ENCODE results near the gene ADAMTSL1.

DNA sequence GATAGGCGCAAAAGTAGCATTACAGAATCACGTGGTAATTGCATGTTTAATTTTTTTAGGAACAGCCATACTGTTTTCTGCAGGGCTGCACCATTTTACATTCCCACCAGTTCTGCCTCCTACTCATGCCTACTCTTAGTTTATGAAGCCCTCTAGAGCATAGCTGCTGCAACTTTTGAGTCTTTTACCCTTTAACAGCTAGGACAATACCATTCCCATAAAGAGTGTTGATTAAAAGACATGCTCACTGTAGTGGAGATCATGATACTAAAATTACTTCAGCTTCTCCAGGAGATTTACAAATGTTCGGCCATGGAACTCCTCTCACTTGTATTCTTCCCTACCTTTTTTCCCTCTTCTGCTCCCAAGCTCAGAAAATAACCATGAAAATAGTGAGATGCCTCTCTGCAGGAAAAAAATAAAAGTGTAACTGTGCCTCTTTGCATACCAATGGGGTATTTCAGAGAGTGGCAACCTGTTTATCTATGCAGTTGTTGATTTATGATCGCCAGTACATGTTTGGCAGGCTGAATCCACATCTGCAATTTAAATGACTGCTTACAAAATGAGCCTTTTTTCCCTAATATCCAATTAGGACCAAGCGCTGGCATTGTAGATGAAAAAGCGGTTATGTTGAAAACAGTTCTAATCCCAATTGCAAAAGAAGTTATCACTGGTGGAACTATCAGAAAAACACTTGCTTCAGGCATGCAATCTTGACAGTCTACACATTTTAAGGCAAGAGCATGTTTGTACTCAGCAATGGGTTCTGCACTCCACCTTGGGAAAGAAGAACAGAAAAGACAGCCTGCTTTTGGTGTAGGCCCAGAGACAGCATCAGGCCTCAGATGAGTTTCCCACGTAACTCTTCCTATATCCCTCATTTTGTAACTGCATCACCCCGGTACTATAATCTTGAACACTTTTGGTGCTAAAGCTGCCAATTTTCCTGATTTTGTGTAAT, 131.1 kb downstream of the ADAMTSL1 start:
- TF ChIP-seq, protein P1, sequence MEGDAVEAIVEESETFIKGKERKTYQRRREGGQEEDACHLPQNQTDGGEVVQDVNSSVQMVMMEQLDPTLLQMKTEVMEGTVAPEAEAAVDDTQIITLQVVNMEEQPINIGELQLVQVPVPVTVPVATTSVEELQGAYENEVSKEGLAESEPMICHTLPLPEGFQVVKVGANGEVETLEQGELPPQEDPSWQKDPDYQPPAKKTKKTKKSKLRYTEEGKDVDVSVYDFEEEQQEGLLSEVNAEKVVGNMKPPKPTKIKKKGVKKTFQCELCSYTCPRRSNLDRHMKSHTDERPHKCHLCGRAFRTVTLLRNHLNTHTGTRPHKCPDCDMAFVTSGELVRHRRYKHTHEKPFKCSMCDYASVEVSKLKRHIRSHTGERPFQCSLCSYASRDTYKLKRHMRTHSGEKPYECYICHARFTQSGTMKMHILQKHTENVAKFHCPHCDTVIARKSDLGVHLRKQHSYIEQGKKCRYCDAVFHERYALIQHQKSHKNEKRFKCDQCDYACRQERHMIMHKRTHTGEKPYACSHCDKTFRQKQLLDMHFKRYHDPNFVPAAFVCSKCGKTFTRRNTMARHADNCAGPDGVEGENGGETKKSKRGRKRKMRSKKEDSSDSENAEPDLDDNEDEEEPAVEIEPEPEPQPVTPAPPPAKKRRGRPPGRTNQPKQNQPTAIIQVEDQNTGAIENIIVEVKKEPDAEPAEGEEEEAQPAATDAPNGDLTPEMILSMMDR (IDR thresholded peaks at IDR 0.05; ENCODE audit: insufficient read depth, low read length), result no peak
- no peak for TF ChIP-seq GABPA (IDR thresholded peaks at IDR 0.05; ENCODE audit: low read depth)
- TF ChIP-seq POLR2AphosphoS5 (IDR thresholded peaks at IDR 0.05; ENCODE audit: low read depth), result no peak
- TF ChIP-seq, protein P2, sequence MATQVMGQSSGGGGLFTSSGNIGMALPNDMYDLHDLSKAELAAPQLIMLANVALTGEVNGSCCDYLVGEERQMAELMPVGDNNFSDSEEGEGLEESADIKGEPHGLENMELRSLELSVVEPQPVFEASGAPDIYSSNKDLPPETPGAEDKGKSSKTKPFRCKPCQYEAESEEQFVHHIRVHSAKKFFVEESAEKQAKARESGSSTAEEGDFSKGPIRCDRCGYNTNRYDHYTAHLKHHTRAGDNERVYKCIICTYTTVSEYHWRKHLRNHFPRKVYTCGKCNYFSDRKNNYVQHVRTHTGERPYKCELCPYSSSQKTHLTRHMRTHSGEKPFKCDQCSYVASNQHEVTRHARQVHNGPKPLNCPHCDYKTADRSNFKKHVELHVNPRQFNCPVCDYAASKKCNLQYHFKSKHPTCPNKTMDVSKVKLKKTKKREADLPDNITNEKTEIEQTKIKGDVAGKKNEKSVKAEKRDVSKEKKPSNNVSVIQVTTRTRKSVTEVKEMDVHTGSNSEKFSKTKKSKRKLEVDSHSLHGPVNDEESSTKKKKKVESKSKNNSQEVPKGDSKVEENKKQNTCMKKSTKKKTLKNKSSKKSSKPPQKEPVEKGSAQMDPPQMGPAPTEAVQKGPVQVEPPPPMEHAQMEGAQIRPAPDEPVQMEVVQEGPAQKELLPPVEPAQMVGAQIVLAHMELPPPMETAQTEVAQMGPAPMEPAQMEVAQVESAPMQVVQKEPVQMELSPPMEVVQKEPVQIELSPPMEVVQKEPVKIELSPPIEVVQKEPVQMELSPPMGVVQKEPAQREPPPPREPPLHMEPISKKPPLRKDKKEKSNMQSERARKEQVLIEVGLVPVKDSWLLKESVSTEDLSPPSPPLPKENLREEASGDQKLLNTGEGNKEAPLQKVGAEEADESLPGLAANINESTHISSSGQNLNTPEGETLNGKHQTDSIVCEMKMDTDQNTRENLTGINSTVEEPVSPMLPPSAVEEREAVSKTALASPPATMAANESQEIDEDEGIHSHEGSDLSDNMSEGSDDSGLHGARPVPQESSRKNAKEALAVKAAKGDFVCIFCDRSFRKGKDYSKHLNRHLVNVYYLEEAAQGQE (IDR thresholded peaks at IDR 0.05; ENCODE audit: insufficient replicate concordance, low read depth), result no peak
- no peak for TF ChIP-seq SPI1 (IDR thresholded peaks at IDR 0.05; ENCODE audit: borderline replicate concordance, low read depth)

Data from HL-60 (cell line).